Measurements from ENCODE around the gene TENM4.

Gene TENM4

GRCh38 chr11:79421820-79422219 is 19.0 kb downstream of the TENM4 start:
- no peak for TF ChIP-seq POLR2A (IDR thresholded peaks at IDR 0.05; ENCODE audit: low read depth, low read length)
- FAIRE-seq (no peak), DNase-seq (ENCODE audit: insufficient read length, low spot score) (no peak)

DNA sequence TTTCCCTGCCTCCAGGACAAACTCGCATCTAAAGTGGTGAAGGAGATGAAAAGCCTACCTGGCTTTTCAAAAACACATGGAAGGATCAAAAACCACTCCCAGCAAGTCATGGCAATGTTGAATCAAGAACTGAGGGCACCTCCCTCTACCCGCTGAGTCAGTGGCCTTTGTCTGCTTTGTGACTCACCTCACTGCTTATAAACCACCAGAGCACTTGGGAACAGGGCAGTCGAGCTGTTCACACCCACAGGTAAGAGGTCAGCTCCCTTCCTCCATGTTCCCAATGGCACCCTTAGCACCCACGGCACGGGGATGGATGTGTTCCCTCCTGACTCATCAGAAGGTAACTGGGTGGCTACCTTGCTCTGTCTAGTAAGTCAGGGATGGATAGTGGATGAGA is 21.7 kb downstream of the TENM4 start:
- no peak for TF ChIP-seq POLR2A (IDR thresholded peaks at IDR 0.05; ENCODE audit: low read depth, low read length)
- DNase-seq (ENCODE audit: insufficient read length, low spot score), result peak; percentile 85
- FAIRE-seq, result peak; percentile 95

DNA sequence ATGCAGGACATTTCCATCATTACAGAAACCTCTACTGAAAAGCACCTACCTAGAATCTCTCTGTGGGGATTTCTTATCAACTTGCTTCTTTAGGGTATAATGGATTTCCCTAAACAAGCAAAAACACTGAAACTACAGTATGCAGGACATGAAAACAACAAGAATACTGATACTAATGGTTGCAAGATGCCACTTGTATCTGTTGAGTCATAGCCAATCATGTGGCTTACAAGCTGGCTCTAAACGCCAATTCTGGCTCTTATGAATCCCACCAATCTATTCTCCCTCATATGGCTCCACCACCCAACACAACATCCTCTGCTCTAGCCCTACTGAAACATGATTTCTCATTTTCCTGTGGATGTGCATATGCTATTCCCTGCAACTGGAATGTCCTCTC is 22.6 kb downstream of the TENM4 start:
- TF ChIP-seq POLR2A (IDR thresholded peaks at IDR 0.05; ENCODE audit: low read depth, low read length), result no peak
- no peak for DNase-seq (ENCODE audit: insufficient read length, low spot score)
- no peak for FAIRE-seq

- DNase-seq (ENCODE audit: insufficient read length, low spot score) (no peak), FAIRE-seq (no peak)
- TF ChIP-seq POLR2A (IDR thresholded peaks at IDR 0.05; ENCODE audit: low read depth, low read length), result no peak
Measured at GRCh38 chr11:79417069-79417920, 23.5 kb downstream of the TENM4 start.

DNA sequence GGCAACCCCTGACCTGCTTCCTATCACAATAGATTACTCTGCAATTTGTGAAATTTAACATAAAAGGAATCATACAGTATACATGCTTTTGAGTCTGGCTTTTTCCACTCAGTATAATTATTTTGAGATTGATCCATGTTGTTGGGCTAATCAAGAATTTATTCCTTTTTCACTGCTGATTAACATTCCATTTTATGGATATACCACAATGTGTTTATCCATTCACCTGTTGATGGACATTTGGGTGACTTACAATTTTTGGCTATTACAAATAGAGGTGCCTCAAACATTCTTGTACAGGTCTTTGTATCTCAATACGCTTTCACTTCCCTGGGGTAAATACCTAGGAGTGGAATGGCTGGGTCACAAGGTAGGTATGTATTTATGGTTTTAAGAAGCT is 24.9 kb downstream of the TENM4 start:
- no peak for FAIRE-seq
- no peak for TF ChIP-seq POLR2A (IDR thresholded peaks at IDR 0.05; ENCODE audit: low read depth, low read length)
- no peak for DNase-seq (ENCODE audit: insufficient read length, low spot score)

DNA sequence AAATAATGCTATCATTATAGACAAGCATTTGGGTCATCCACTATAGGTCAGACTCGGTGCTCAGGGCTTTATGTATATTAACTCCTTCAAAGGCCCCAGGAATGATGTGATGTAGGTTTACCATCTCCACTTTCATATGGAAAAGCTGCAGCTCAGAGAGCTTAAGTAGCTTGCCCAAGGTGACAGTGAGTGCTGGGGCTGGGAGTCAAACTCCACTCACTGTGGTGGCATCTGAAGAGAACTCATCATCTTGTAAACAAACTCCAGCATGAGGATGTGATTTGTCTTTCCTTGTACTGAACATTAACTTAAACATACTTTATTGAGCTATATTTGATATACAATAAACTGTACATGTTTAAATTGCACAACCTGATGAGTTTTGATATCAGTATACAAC is 25.4 kb downstream of the TENM4 start:
- DNase-seq (ENCODE audit: insufficient read length, low spot score) (no peak), FAIRE-seq (no peak)
- no peak for TF ChIP-seq POLR2A (IDR thresholded peaks at IDR 0.05; ENCODE audit: low read depth, low read length)

DNA sequence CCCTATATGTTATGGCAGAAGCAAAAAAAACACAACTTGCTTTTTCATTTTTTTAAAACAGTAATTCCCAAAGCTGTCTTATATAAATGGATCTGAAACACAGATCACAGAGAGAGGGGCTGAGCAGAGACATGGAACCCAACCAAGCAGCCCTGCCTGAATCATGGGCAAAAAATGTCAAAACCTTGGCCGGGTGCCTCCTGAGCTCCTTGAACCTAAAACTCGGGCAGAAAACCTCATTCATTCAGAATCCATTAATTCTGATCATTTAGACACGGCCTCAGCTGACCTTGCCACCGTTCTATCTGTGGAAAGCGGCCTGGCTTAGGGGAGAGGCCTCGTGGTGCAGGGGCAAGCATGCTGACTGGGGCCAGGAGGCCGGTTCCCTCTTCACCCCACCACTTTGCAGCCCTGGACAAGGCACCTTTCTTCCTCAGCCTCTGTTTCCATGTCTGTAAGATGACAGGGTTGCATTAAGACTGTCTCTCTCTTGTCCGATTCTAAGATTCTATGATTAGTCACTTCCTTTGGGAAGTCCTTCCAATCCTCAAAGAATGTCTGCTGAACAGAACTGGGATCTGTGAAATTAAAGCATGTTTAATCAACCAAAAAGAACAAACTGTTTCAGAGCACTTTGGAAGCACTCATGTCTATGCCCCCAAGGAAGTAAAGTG is 26.0 kb downstream of the TENM4 start:
- DNase-seq (ENCODE audit: insufficient read length, low spot score), result no peak
- TF ChIP-seq POLR2A (IDR thresholded peaks at IDR 0.05; ENCODE audit: low read depth, low read length), result no peak

DNA sequence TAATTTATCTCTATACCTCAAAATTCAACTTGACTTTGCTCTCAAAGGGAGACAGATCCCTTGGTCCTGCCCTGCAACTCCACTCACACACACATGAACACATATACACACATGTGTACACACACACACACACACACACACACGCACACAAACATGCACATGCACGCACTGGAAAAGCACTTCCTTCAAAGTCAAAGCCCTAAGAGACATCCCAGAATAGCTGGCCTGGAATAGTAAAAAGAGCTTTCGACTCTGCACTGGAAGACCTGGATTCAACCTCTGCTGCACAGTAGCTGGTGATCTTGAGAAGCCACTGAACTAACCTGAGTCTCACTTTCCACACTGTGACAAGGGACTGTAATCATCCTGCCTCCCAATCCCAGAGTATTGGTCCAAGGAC is 26.8 kb downstream of the TENM4 start:
- no peak for DNase-seq (ENCODE audit: insufficient read length, low spot score)
- TF ChIP-seq POLR2A (IDR thresholded peaks at IDR 0.05; ENCODE audit: low read depth, low read length), result no peak
- FAIRE-seq, result no peak

More for the DNA sequence above, 26.0 kb downstream of the TENM4 start:
- FAIRE-seq, result peak; percentile 67

GRCh38 chr11:79413268-79413667 is 27.6 kb downstream of the TENM4 start:
- DNase-seq (ENCODE audit: insufficient read length, low spot score) (peak; percentile 72), FAIRE-seq (peak; percentile 74)
- TF ChIP-seq POLR2A (IDR thresholded peaks at IDR 0.05; ENCODE audit: low read depth, low read length), result no peak

DNA sequence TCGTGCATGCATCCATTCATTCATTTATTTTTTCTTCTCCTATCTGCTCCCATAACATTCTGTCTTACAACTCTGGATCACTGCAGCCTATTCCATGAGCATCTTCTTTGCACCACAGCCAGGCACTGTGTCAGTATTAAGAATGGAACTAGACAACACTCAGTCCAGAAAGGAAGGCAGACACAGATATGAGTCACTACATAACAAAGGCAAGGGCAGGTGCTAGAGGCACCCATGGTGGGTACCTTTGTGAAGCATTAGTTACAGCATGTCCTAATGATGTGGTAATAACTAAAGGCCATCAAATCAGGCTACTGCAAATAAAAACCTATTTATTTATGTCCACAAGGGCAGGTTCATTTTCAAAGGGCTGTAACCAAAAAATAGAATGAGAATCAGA is 28.1 kb downstream of the TENM4 start:
- peak; percentile 20 for FAIRE-seq
- TF ChIP-seq POLR2A (IDR thresholded peaks at IDR 0.05; ENCODE audit: low read depth, low read length), result no peak
- no peak for DNase-seq (ENCODE audit: insufficient read length, low spot score)

DNA sequence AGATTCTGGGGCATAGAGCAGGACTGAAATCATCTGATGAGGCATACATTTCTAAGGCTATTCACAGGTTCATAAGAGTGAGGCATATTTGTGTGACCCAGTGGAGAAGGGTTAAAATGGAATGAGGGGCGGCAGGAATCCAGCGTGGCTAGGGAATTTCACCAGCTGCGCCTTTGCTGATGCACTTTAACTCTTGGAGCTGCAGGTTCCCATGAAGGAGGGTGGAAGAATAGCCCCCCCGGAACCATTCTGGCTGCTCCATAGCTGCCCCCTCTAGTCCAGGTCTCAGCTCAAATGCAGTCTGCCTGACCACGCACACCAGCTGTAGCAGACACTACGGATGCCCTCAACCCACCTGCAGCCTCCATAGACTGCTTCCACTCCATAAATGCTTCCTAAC is 31.5 kb downstream of the TENM4 start:
- no peak for TF ChIP-seq POLR2A (IDR thresholded peaks at IDR 0.05; ENCODE audit: low read depth, low read length)
- no peak for FAIRE-seq
- DNase-seq (ENCODE audit: insufficient read length, low spot score), result no peak

DNA sequence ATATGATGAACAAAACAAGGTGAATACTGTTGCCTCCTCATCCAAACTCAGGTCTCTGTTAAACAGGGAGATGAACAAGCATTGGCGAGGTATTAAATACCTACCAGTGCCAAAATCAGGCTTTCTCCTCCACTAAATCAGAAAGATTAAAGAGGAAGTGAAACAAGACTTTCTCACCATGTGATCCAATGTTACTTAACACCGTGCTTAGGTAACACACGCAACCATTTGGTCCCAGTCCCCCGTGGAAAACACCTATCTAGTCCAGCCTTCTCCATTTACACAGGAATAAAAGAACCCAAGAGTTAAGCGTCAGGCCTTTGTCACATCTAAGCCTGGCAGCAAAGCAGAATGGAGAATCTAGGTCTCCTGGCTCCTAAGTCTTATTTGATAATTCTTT is 34.5 kb downstream of the TENM4 start:
- no peak for TF ChIP-seq POLR2A (IDR thresholded peaks at IDR 0.05; ENCODE audit: low read depth, low read length)
- FAIRE-seq, result no peak
- DNase-seq (ENCODE audit: insufficient read length, low spot score), result no peak

DNA sequence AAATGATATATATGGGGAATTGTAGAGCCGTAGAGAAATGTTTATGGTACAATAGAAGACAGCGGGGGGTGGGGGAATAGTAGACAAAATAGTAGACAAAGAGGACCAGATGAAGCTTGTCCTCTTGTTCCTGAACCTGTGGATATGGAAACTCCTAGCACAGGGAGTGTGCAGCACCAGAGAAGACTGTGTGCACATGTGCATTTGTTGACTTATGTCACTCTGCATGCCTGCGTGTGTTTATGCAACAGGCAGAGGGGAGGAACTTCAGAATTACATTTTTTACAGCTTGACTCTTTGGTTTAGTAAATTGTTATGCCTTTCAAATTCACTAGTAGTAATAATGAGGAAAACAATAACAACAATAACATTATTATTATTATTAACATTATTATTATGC is 36.0 kb downstream of the TENM4 start:
- TF ChIP-seq POLR2A (IDR thresholded peaks at IDR 0.05; ENCODE audit: low read depth, low read length), result no peak
- FAIRE-seq (no peak), DNase-seq (ENCODE audit: insufficient read length, low spot score) (no peak)

- DNase-seq (ENCODE audit: insufficient read length, low spot score), result no peak
- no peak for TF ChIP-seq POLR2A (IDR thresholded peaks at IDR 0.05; ENCODE audit: low read depth, low read length)
- FAIRE-seq, result no peak
Measured at GRCh38 chr11:79404325-79404724, 36.5 kb downstream of the TENM4 start.

DNA sequence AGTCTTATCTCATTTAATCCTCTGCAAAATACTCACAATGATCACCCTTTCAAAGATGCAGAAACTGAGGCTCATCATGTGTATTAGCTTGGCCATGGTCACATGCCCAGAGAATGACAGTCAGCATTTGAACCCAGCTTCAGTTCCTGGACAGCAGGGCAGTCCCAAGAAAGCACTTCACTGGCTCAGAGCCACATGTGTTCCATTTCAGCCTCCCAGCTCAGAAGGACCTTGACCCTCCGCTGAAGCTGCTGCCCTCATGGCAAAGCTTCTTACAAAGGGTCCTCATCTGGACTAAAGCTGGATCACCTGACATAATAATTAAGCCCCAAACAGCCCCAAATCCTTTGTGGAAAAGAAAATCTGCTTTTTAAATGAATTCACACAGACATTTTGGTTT is 37.0 kb downstream of the TENM4 start:
- DNase-seq (ENCODE audit: insufficient read length, low spot score) (no peak), FAIRE-seq (no peak)
- TF ChIP-seq POLR2A (IDR thresholded peaks at IDR 0.05; ENCODE audit: low read depth, low read length), result no peak

Measured in H54 (cell line).